GM19043 (cell line): ENCODE data around the gene AFF1.
"Not testable (repeated sequence)": the region's sequence is repeated elsewhere in the genome, so short reads cannot be mapped to it uniquely, and the experiment has no call there.

Source experiments
- ATAC-seq: cut with Tn5 transposase; IDR thresholded peaks from one replicate; pipeline ENCODE4 v1.9.1; 2021; ENCODE audit warnings: low read depth; ENCODE audit not compliant: unreplicated experiment

Gene AFF1

DNA sequence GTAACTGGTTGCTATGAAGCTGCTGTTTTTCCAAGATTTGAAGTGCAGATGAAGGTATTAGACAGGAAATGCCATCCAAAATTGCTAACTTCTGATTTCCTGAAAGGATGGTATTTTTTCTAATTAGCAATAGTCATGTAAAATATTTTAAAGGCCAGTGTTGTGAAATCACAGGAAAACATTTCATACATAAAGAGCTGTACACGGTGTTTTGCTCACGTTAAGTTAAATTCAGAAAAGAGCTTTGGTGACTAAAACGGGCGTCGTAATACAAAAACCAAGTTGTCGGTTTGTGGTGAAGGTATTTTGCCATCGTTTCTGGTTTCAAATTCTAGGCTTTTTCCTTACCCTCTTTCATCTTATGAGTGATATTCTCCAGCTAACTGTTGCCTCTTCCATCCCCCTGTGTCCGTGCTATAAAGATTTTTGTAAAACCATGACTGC, 39.8 kb downstream of the AFF1 start:
- no peak for ATAC-seq

DNA sequence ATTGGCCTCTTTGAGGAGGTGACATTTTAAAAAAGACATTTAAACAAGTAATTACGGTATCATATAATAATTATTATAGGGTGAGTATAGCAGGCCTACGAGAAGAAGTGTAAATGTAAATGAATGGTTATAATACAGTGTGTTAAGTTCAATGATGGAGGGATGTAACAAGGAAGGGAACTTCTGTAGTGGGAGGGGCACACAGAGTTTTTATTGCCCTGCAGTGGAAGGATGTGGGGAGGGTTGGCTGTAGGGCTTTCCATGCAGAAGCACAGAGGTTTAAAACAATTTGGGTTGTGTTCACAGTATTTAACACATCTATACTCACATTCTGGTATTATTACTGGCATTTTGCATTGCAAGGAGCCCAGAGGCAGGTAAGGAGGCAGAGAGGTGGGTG, 41.1 kb downstream of the AFF1 start:
- no peak for ATAC-seq

DNA sequence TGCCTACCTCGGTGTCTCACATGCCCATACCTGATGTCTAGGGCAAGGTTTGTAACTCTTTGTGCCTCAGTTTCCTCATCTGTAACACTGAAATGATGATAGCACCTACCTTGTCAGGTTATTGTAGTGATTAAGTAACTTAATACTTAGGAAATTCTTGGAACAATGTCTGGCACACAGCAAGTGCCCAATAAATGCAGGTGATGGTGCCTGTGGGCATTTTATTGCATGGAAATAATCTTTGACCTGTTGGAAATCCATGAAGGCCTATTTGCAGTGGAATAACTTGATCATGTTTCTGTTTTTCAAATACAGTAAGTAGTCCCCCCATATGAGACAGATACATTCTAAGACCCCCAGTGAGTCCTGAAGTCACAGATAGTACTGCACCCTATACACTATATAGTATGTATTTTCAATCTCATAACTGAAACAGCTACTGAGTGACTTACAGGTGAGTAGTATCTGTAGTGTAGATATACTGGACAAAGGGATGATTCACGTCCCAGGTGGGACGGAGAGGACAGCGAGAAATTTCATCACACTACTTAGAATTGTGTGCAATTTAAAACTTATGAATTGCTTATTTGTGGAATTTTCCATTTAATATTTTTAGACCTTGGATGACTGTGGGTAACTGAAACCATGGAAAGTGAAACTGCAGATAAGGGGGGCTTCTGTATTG, 42.1 kb downstream of the AFF1 start:
- ATAC-seq = no peak

DNA sequence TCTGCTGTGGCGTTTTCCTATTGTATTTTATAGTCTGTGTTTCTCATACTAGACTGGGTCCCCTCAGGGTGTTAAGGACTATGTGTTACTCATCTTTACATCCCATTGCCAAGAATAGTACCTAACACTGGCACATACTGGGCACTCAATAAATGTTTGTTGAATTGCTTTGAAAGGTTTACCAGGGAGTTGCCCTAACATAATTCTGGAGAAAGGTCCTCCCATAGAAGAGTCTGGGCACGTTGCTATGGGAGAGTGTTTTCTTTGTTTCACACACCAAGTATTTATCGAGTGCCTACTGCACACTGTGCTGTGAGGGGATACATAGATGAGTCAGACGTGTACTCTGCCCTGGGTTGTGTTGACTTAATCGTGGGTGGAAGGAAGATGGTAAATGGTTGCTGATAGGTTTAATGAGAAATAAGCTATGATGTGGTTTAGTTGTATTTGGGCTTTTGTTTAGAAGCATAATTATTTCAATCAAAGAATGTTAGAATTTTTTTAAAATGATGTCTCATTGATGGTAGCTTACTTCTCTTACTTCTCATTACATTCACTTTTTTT, 42.9 kb downstream of the AFF1 start:
- ATAC-seq = peak; percentile 80

DNA sequence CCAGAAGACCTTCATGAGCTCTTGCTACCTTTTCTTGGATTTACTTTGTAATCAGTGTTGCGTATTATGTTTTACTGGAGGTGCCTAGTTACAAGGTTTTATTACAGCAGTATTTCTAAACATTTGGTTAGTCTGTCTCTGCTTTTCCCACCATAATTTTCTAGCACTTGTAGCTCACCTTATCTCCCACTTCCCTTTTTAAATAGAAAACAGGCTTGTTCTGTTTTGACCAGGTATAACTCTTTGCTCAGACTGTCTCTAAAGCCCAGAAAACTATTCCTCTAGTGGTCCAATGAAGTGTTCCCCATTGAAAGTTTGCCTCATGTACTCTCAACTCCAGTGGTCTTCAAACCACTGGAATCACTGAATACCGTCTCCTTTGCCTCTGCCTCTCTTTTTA, 43.9 kb downstream of the AFF1 start:
- no peak for ATAC-seq

DNA sequence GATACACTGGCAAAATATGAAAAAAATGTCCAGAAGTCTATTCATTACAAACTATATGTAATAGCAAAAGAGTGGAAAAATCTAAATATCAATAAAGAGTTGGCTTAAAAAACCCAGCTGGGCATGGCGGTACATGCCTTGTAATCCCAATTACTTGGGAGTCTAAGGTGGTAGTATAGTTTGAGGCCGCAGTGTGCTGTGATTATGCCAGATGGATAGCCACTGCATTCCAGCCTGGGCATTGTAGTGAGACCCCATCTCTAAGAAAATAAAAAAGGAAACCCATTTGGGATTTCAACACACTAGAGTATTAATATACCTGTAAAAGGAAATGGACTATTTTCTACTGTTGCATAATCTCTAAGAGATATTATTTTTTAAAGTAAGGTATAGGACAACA, 45.4 kb downstream of the AFF1 start:
- no peak for ATAC-seq

DNA sequence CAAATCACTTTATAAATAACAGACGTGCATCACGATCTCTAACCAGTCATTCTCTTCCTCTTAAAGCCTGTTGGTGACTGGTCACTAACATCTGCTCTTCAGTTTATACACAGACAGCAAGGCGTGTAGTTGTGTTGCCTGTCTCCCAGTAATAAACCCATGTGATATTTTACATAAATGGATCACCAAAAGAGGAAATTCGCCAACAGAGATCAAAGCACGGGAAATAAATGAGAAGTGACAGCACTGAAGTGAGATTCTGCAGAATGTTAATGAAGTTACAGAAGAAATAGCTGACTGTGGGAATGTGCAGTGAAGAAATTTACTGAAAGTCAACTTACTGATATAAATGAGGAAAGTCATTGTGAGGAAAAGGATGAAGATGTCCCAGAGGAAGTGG, 47.0 kb downstream of the AFF1 start:
- peak; percentile 40 for ATAC-seq

- not testable (repeated sequence) for ATAC-seq
Observed at GRCh38 chr4:86985852-86986251, 51.0 kb downstream of the AFF1 start.

DNA sequence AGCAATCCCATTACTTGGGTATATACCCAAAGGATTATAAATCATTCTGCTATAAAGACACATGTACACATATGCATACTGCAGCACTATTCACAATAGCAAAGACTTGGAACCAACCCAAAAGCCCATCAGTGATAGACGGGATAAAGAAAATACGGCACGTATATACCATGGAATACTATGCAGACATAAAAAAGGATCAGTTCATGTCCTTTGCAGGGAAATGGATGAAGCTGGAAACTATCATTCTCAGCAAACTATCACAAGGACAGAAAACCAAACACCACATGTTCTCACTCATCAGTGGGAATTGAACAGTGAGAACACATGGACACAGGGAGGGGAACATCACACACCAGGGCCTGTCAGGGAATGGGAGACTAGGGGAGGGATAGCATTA, 54.8 kb downstream of the AFF1 start:
- not testable (repeated sequence) for ATAC-seq

- ATAC-seq = no peak
Observed at GRCh38 chr4:86990510-86990909, 55.7 kb downstream of the AFF1 start.

DNA sequence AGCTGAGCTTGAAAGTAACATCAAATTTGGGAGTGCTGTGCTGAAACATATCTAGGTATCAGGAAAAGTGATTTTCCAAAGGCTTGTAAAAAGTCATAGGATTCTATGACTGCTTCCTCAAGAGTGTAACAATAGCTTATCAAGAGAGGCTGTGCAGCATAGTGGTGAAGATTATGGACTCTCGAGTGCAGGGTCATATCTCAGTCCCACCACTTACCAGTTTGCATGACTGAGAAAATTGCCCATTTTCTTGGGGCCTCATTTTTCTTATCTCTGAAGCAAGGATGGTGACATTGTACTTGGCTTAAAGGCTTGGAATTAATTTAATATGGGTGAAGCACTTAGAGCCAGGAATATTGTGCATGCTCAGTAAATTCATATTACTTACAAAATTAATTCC, 57.2 kb downstream of the AFF1 start:
- no peak for ATAC-seq

DNA sequence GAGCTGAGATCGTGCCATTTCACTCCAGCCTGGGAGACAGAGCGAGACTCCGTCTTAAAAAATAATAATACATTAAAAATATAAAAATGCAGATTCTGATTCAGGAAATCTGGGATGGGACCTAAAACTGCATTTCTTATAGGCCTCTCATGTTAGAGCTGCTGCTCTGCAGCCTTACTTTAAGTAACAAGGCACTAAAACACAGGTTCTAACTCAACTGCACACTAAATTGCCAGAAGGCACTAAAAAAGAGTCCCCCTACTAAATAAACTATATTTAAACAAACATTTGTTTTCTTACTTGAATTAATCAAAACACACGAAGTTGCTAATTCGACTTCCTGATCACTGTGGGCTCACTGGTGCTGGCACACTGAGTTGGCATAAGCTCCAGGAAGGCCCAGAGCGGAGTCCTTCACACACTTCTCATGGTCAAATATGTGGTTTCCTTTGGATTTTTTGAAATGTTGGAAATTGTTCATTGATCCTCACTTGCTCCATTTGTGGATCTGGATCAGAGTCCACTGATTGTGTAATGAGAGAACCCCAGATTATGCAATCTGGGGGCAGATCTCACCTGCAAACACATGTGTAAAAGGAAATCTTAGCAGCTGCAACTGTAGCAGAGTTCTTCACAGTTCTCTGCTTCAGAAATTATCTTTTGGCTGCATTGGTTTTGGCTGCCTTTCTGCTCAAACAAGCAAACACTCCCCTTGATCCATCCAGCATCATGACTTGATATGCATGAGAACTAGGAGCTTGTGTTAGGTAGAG, 59.3 kb downstream of the AFF1 start:
- ATAC-seq = no peak

- ATAC-seq = no peak
Observed at GRCh38 chr4:86994686-86995085, 59.9 kb downstream of the AFF1 start.

- not testable (repeated sequence) for ATAC-seq
Observed at GRCh38 chr4:86996510-86996909, 61.7 kb downstream of the AFF1 start.

GRCh38 chr4:86999136-86999643, 64.4 kb downstream of the AFF1 start:
- ATAC-seq = no peak

DNA sequence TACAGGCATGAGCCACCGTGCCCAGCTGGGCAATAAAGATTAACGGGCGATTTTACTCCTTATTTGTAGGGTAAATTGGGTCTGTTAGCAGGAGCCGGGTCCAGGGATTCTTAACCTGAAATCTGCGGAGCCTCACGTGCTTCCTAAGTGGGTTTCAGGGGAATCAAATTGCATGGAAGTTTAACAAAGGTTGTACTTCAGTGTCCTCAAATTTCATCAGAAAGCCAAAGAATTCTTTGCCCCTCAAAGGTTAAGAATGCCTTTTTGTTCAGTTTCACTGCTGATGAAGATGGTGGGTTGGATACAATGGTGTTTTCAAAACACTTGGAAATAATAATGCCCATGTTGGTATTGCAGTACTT, 67.9 kb downstream of the AFF1 start:
- ATAC-seq = no peak

GRCh38 chr4:87003266-87003665, 68.5 kb downstream of the AFF1 start:
- ATAC-seq = no peak

DNA sequence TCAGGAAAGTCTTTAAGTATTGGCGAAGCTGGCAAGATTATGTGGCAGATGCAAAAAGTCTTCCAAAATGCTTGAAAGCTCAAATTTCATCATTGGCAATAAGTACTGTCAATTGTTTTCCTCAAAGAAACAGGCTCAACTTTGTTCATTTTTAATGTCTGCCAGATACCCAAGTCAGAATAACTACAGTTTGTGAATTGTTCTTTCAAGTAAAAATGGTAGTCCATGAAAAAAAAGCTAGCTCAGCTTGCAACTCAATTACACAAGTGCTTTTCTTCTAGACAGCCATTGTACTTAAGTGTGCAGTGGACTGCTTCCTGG, 70.5 kb downstream of the AFF1 start:
- no peak for ATAC-seq

DNA sequence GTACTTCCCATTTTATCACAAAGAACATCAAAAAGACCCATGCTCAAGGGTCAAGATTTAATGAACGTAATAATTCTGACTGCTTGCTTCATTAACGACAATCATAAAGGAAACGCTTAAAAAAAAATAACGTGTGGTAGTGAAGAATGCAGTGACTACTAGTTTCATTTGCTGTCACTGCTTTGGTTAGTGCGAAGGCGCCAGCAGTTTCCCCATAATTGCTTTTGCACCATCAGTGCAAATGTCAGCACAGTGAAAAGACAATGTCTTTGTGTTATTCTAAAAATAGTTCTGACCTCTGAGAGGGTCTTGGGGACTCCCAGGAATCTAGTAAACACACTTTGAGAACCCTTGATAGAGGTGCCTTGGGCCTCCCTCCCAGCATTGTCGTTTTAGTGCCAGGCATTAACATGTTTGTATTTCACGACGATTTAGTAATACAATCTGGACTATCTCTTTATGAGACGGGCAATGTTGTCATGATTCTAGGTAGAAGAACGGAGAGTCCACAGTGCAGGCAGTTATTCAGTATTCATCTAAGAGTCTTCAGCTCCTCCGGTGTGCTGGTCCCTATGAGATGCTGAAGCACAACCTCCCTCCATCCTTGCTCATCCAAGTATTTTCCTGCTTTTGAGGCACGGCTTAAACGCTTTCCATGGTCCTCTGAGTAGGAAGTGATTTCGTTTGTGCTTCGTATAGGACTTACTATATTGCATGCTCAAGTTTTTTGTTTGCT, 71.0 kb downstream of the AFF1 start:
- no peak for ATAC-seq

DNA sequence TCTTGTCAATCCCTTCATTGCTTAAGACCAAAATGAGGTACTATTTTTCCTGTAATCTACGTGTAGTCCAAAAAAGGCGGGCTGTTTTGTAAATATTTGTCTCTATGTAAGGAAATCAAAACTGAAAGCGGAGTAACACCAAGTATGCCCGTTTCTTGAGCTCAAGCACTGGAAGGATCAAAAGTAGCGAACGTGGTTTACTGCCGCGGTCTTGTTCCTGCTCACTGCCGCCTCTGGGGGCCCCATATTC, 71.5 kb downstream of the AFF1 start:
- ATAC-seq = peak; percentile 51

DNA sequence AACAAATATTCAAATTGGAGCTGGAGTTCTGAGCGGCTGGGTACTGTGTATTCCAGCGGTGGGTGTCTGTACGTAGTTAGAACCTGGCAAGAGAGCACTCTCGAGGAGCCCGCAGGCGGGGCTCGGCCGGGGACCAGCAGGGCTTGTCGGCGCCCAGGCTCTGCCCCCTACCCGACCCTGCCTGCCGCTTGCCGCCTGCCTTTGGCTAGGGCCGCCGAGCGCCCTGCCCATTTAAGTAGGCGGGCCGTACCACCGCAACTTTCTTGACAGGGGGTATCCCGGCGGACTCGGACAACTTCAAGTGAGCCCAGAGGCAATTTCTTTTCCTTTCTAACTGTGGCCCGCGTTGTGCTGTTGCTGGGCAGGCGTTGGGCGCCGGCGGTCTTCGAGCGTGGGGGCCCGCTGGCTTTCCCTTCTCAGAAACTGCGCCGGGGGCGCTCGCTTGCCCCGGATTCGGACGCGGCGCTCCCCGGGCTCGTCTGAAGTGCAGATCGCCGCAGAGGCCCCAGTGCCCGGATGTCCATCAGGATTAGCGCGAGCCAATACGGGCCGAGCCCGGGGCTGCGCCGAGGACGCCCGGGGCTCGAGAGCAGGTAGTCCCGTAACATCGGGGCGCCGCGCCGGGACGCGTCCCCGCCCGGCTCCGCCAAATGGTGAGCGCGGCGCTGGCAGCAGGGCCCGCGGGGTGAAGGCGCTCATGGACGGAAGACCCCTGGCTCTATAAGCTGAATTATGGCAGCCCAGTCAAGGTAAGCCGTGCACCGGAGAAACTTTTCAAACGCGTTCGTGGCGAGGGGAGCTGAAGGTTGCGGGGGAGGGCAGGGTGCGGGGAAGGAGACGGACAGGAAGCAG, 72.1 kb downstream of the AFF1 start:
- peak; percentile 63 for ATAC-seq
